Measurements from ENCODE around the gene PSG7.
"Not testable (repeated sequence)": the region's sequence is repeated elsewhere in the genome, so short reads cannot be mapped to it uniquely, and the experiment has no call there.

Gene PSG7

GRCh38 chr19:42965176-42965575 lies 28.2 kb upstream of the PSG7 start:
- H2BK5ac ChIP-seq (ENCODE audit: low read depth, low read length, poor library complexity, severe bottlenecking), result no peak overlapping the region
- H3K4me1 ChIP-seq (ENCODE audit: control insufficient read depth, insufficient read depth, low read depth, low read length), result no peaks in the 10 kb centered on the region
- no peak overlapping the region for H4K8ac ChIP-seq (ENCODE audit: low read length)
- no peaks in the 10 kb centered on the region for H3K9me3 ChIP-seq (ENCODE audit: control insufficient read depth, low read length)
- no peak overlapping the region for H2BK12ac ChIP-seq (ENCODE audit: low read length in 2 of 2)
- no peak overlapping the region for H4K91ac ChIP-seq (ENCODE audit: low read length)
- no peak overlapping the region for H2AFZ ChIP-seq (ENCODE audit: low read depth, low read length)
- H3K9ac ChIP-seq (ENCODE audit: low read length), result no peak overlapping the region
- no peaks in the 10 kb centered on the region for H3K36me3 ChIP-seq (ENCODE audit: control insufficient read depth in 1 of 2, insufficient read depth in 2 of 2, low read depth in 1 of 2, low read length in 2 of 2)
- H2BK15ac ChIP-seq (ENCODE audit: low read depth, poor library complexity, severe bottlenecking), result no peak overlapping the region
- H3K14ac ChIP-seq (ENCODE audit: low read length in 2 of 2), result no peak overlapping the region
- no peak overlapping the region for H3K4me3 ChIP-seq (ENCODE audit: insufficient read depth in 1 of 2, low read depth in 1 of 2, low read length in 2 of 2)
- no peak overlapping the region for H3K27ac ChIP-seq (ENCODE audit: low read length, poor library complexity, severe bottlenecking)
- H3K18ac ChIP-seq (ENCODE audit: low read depth in 1 of 2, low read length in 2 of 2), result no peak overlapping the region
- no peaks in the 10 kb centered on the region for H3K79me1 ChIP-seq (replicated peaks; ENCODE audit: low read length, poor library complexity, severe bottlenecking)
- no peak for DNase-seq
- 94% methylated on average over 2 of the region's 2 CpGs for WGBS
- H3K4ac ChIP-seq (ENCODE audit: low read depth in 1 of 2, low read length in 2 of 2), result no peak overlapping the region
- H3K27me3 ChIP-seq (ENCODE audit: control insufficient read depth in 1 of 2, insufficient read depth in 1 of 2, low read length in 2 of 2), result no peaks in the 10 kb centered on the region
- no peak overlapping the region for H2BK120ac ChIP-seq (ENCODE audit: low read depth, low read length)
- H3K4me2 ChIP-seq (ENCODE audit: low read length, poor library complexity, severe bottlenecking), result no peak overlapping the region
- H3K23ac ChIP-seq (ENCODE audit: low read length in 2 of 2), result no peak overlapping the region
- H2AK5ac ChIP-seq (ENCODE audit: low read length, severe bottlenecking), result no peak overlapping the region

DNA sequence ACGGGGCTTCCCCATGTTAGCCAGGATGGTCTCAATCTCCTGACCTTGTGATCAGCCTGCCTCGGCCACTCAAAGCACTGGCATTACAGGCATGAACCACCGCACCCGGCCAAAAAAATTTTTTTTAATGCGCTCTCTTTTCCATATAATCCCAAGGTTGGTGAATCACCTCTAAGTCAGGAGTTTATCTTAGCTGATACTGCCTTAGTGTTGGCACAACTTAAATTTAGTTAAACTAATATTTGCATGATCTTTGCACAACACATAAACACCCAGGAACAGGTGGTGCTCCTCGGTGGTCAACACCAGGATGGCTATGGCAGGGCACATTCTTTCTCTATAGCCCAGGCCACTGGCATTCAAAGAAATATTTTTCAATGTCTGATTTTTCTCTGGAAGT lies 24.1 kb upstream of the PSG7 start:
- Histone ChIP-seq H2BK15ac (ENCODE audit: low read depth, poor library complexity, severe bottlenecking) (no peak overlapping the region), H3K27me3 (ENCODE audit: control insufficient read depth in 1 of 2, insufficient read depth in 1 of 2, low read length in 2 of 2) (no peaks in the 10 kb centered on the region), H3K18ac (ENCODE audit: low read depth in 1 of 2, low read length in 2 of 2) (no peak overlapping the region), H2BK5ac (ENCODE audit: low read depth, low read length, poor library complexity, severe bottlenecking) (no peak overlapping the region), H2AK5ac (ENCODE audit: low read length, severe bottlenecking) (no peak overlapping the region), H3K9me3 (ENCODE audit: control insufficient read depth, low read length) (no peaks in the 10 kb centered on the region), H2BK12ac (ENCODE audit: low read length in 2 of 2) (no peak overlapping the region), H3K27ac (ENCODE audit: low read length, poor library complexity, severe bottlenecking) (no peak overlapping the region), H2AFZ (ENCODE audit: low read depth, low read length) (no peak overlapping the region), H3K4me2 (ENCODE audit: low read length, poor library complexity, severe bottlenecking) (no peak overlapping the region), H3K4ac (ENCODE audit: low read depth in 1 of 2, low read length in 2 of 2) (no peak overlapping the region), H3K4me1 (ENCODE audit: control insufficient read depth, insufficient read depth, low read depth, low read length) (no peaks in the 10 kb centered on the region), H2BK120ac (ENCODE audit: low read depth, low read length) (no peak overlapping the region), H3K23ac (ENCODE audit: low read length in 2 of 2) (no peak overlapping the region), H3K4me3 (ENCODE audit: insufficient read depth in 1 of 2, low read depth in 1 of 2, low read length in 2 of 2) (no peak overlapping the region), H4K91ac (ENCODE audit: low read length) (no peak overlapping the region), H3K79me1 (replicated peaks; ENCODE audit: low read length, poor library complexity, severe bottlenecking) (no peaks in the 10 kb centered on the region), H3K9ac (ENCODE audit: low read length) (no peak overlapping the region), H3K36me3 (ENCODE audit: control insufficient read depth in 1 of 2, insufficient read depth in 2 of 2, low read depth in 1 of 2, low read length in 2 of 2) (no peaks in the 10 kb centered on the region), H4K8ac (ENCODE audit: low read length) (no peak overlapping the region), H3K14ac (ENCODE audit: low read length in 2 of 2) (no peak overlapping the region)
- DNase-seq, result no peak
- WGBS, result 81% methylated on average over 5 of the region's 6 CpGs

- H4K91ac ChIP-seq (ENCODE audit: low read length); H4K8ac ChIP-seq (ENCODE audit: low read length); DNase-seq; H3K36me3 ChIP-seq (ENCODE audit: control insufficient read depth in 1 of 2, insufficient read depth in 2 of 2, low read depth in 1 of 2, low read length in 2 of 2); H3K14ac ChIP-seq (ENCODE audit: low read length in 2 of 2); H3K4me3 ChIP-seq (ENCODE audit: insufficient read depth in 1 of 2, low read depth in 1 of 2, low read length in 2 of 2); H3K9me3 ChIP-seq (ENCODE audit: control insufficient read depth, low read length); H2BK5ac ChIP-seq (ENCODE audit: low read depth, low read length, poor library complexity, severe bottlenecking); H3K27ac ChIP-seq (ENCODE audit: low read length, poor library complexity, severe bottlenecking); H3K4me2 ChIP-seq (ENCODE audit: low read length, poor library complexity, severe bottlenecking); H3K9ac ChIP-seq (ENCODE audit: low read length); H2AK5ac ChIP-seq (ENCODE audit: low read length, severe bottlenecking); H3K27me3 ChIP-seq (ENCODE audit: control insufficient read depth in 1 of 2, insufficient read depth in 1 of 2, low read length in 2 of 2); H2BK15ac ChIP-seq (ENCODE audit: low read depth, poor library complexity, severe bottlenecking); H3K23ac ChIP-seq (ENCODE audit: low read length in 2 of 2); H2AFZ ChIP-seq (ENCODE audit: low read depth, low read length); H2BK12ac ChIP-seq (ENCODE audit: low read length in 2 of 2); H3K4ac ChIP-seq (ENCODE audit: low read depth in 1 of 2, low read length in 2 of 2); H3K79me1 ChIP-seq (replicated peaks; ENCODE audit: low read length, poor library complexity, severe bottlenecking); H3K4me1 ChIP-seq (ENCODE audit: control insufficient read depth, insufficient read depth, low read depth, low read length); H2BK120ac ChIP-seq (ENCODE audit: low read depth, low read length); H3K18ac ChIP-seq (ENCODE audit: low read depth in 1 of 2, low read length in 2 of 2): not testable (repeated sequence)
- WGBS, result 37% methylated on average over 4 of the region's 4 CpGs
Measured at GRCh38 chr19:42952126-42952525, 15.1 kb upstream of the PSG7 start.

- 96% methylated on average over 1 of the region's 2 CpGs for WGBS
- DNase-seq; H4K8ac ChIP-seq (ENCODE audit: low read length); H2BK5ac ChIP-seq (ENCODE audit: low read depth, low read length, poor library complexity, severe bottlenecking); H3K4me1 ChIP-seq (ENCODE audit: control insufficient read depth, insufficient read depth, low read depth, low read length); H3K9ac ChIP-seq (ENCODE audit: low read length); H3K14ac ChIP-seq (ENCODE audit: low read length in 2 of 2); H2BK120ac ChIP-seq (ENCODE audit: low read depth, low read length); H3K36me3 ChIP-seq (ENCODE audit: control insufficient read depth in 1 of 2, insufficient read depth in 2 of 2, low read depth in 1 of 2, low read length in 2 of 2); H3K79me1 ChIP-seq (replicated peaks; ENCODE audit: low read length, poor library complexity, severe bottlenecking); H3K23ac ChIP-seq (ENCODE audit: low read length in 2 of 2); H3K27me3 ChIP-seq (ENCODE audit: control insufficient read depth in 1 of 2, insufficient read depth in 1 of 2, low read length in 2 of 2); H4K91ac ChIP-seq (ENCODE audit: low read length); H2AFZ ChIP-seq (ENCODE audit: low read depth, low read length); H2BK12ac ChIP-seq (ENCODE audit: low read length in 2 of 2); H3K27ac ChIP-seq (ENCODE audit: low read length, poor library complexity, severe bottlenecking); H2AK5ac ChIP-seq (ENCODE audit: low read length, severe bottlenecking); H2BK15ac ChIP-seq (ENCODE audit: low read depth, poor library complexity, severe bottlenecking); H3K9me3 ChIP-seq (ENCODE audit: control insufficient read depth, low read length); H3K4ac ChIP-seq (ENCODE audit: low read depth in 1 of 2, low read length in 2 of 2); H3K4me2 ChIP-seq (ENCODE audit: low read length, poor library complexity, severe bottlenecking); H3K4me3 ChIP-seq (ENCODE audit: insufficient read depth in 1 of 2, low read depth in 1 of 2, low read length in 2 of 2); H3K18ac ChIP-seq (ENCODE audit: low read depth in 1 of 2, low read length in 2 of 2): not testable (repeated sequence)
Measured at GRCh38 chr19:42951476-42951875, 14.5 kb upstream of the PSG7 start.
